Left cardiac atrium (tissue), 4 donors: Measurements from ENCODE around the gene IP6K3. TPM values are rescaled to one million over a fixed set of nuclear protein-coding genes. Genes with fewer than 3 reads are reported as not detected.

ENCODE experiments used
- ATAC-seq, 2 donors: fragments of 200-7000 bp; cut with Tn5 transposase; one replicate each; pipeline ENCODE4 v1.9.1; 2020; ENCODE audit warnings: mild to moderate bottlenecking in 2 of 2, moderate library complexity in 2 of 2
- DNase-seq: peaks from one replicate; pipeline ENCODE4 v3.0.0-alpha.2; 2020
- intact Hi-C, 2 donors: fragments of 100-400 bp; cut with DNase I; formaldehyde crosslinking; loops; one replicate each; pipeline versions ENCODE4 v1.14.1 to v1.15.1; 2022 to 2023
- total RNA-seq, 2 donors: library from RNA; stranded (reverse); fragmentation: NEBNext Ultra II Directional; extraction: Animal tissue kit (Norgen Biotek cat#: 25700); gene quantifications; one replicate each; pipeline ENCODE4 v1.2.1, GENCODE V29; 2021
- donor health status: DM: no; HTN: yes; CAD: no.
- donor health status: DM: no; HTN: yes; CAD: no; lungs with severe emphysema.
- donor health status: DM: yes; HTN: yes; CAD: no.
- donor health status: Dilated cardiomyopathy.

The IP6K3 gene
- total RNA-seq, 2 donors from 2014 or later = 23.8 to 29.4 TPM

- ATAC-seq = no peak
- intact Hi-C loops = loop anchor here in 1 of 2 donors (5.0 kb wide), 1 partner anchor 52 kb away; no protein-coding TSS in a partner anchor
- no peak for DNase-seq
Measured at GRCh38 chr6:33689148-33689494, 57.6 kb downstream of the IP6K3 start.

GRCh38 chr6:33688451-33689147 is 58.1 kb downstream of the IP6K3 start:
- DNase-seq (no peak), ATAC-seq (no peak)
- intact Hi-C loops = loop anchor here in 1 of 2 donors (5.0 kb wide), 1 partner anchor 51 kb away; no protein-coding TSS in a partner anchor

- intact Hi-C loops = loop anchor here in 1 of 2 donors (5.0 kb wide), 1 partner anchor 51 kb away; no protein-coding TSS in a partner anchor
- ATAC-seq = no peak
- no peak for DNase-seq
Measured at GRCh38 chr6:33688006-33688405, 58.7 kb downstream of the IP6K3 start.

- DNase-seq (no peak), ATAC-seq (no peak)
Measured at GRCh38 chr6:33686981-33687975, 59.4 kb downstream of the IP6K3 start.

GRCh38 chr6:33686225-33686924 is 60.3 kb downstream of the IP6K3 start:
- intact Hi-C loops = loop anchor here in 1 of 2 donors (5.0 kb wide), 1 partner anchor 49 kb away; no protein-coding TSS in a partner anchor
- ATAC-seq (no peak), DNase-seq (no peak)

More at GRCh38 chr6:33686981-33687975, 59.4 kb downstream of the IP6K3 start:
- intact Hi-C loops = loop anchor here in 1 of 2 donors (5.0 kb wide), 1 partner anchor 50 kb away; no protein-coding TSS in a partner anchor

GRCh38 chr6:33685411-33686224 is 61.1 kb downstream of the IP6K3 start:
- ATAC-seq = no peak
- DNase-seq = no peak
- intact Hi-C loops = loop anchor here in 1 of 2 donors (5.0 kb wide), 1 partner anchor 48 kb away; no protein-coding TSS in a partner anchor

GRCh38 chr6:33684983-33685382 is 61.7 kb downstream of the IP6K3 start:
- intact Hi-C loops = loop anchor here in 1 of 2 donors (5.0 kb wide), 1 partner anchor 48 kb away; no protein-coding TSS in a partner anchor
- DNase-seq = no peak

GRCh38 chr6:33684428-33684896 is 62.2 kb downstream of the IP6K3 start:
- intact Hi-C loops = no loop called here
- ATAC-seq (no peak), DNase-seq (no peak)

More at GRCh38 chr6:33684983-33685382, 61.7 kb downstream of the IP6K3 start:
- no peak for ATAC-seq

- DNase-seq (no peak), ATAC-seq (no peak)
- intact Hi-C loops = no loop called here
Measured at GRCh38 chr6:33683576-33684427, 62.9 kb downstream of the IP6K3 start.

GRCh38 chr6:33683051-33683571 is 63.6 kb downstream of the IP6K3 start:
- intact Hi-C loops = no loop called here
- ATAC-seq = no peak
- DNase-seq = no peak

GRCh38 chr6:33682341-33682740 is 64.4 kb downstream of the IP6K3 start:
- no peak for DNase-seq
- ATAC-seq = no peak
- intact Hi-C loops = no loop called here

- intact Hi-C loops = loop anchor here in 1 of 2 donors (10.0 kb wide), 1 partner anchor 95 kb away; the partner anchor contains the start of gene BAK1
- ATAC-seq = no peak
- no peak for DNase-seq
Measured at GRCh38 chr6:33679761-33680160, 66.9 kb downstream of the IP6K3 start.

- ATAC-seq (no peak), DNase-seq (no peak)
- intact Hi-C loops = loop anchor here in 1 of 2 donors (10.0 kb wide), 1 partner anchor 94 kb away; the partner anchor contains the start of gene BAK1
Measured at GRCh38 chr6:33678932-33679490, 67.7 kb downstream of the IP6K3 start.

- DNase-seq (no peak), ATAC-seq (no peak)
- intact Hi-C loops = loop anchor here in 1 of 2 donors (10.0 kb wide), 1 partner anchor 94 kb away; the partner anchor contains the start of gene BAK1
Measured at GRCh38 chr6:33678233-33678931, 68.3 kb downstream of the IP6K3 start.

- ATAC-seq (no peak), DNase-seq (no peak)
- intact Hi-C loops = loop anchor here in 1 of 2 donors (10.0 kb wide), 1 partner anchor 93 kb away; the partner anchor contains the start of gene BAK1
Measured at GRCh38 chr6:33677689-33678088, 69.0 kb downstream of the IP6K3 start.
